ENCODE results near the gene NIPAL1. TPM values are rescaled to one million over a fixed set of nuclear protein-coding genes. Genes with fewer than 3 reads are reported as not detected.

NIPAL1 gene
- total RNA-seq, 2 donors from 2014 or later = 0.68 to 2.4 TPM

GRCh38 chr4:48038666-48039065 is 22.1 kb downstream of the NIPAL1 start:
- Histone ChIP-seq H3K4me1 (ENCODE audit: control insufficient read depth in 1 of 2, low read depth in 2 of 2) (no peaks in the 10 kb centered on the region), H3K9me3 (no peaks in the 10 kb centered on the region), H3K4me3 (no peak overlapping the region), H3K36me3 (no peaks in the 10 kb centered on the region), H3K27me3 (replicated peaks; ENCODE audit: insufficient read depth) (no peaks in the 10 kb centered on the region), H3K27ac (no peak overlapping the region)
- ATAC-seq (ENCODE audit: insufficient number of reproducible peaks, low FRiP score, low read depth) (no peak), DNase-seq (ENCODE audit: low spot score) (no peak)
- no peak for TF ChIP-seq CTCF (IDR thresholded peaks at IDR 0.05)

- H3K4me1 ChIP-seq (ENCODE audit: control insufficient read depth in 1 of 2, low read depth in 2 of 2) = no peaks in the 10 kb centered on the region
- H3K9me3 ChIP-seq = no peaks in the 10 kb centered on the region
- no peaks in the 10 kb centered on the region for H3K36me3 ChIP-seq
- ATAC-seq (ENCODE audit: insufficient number of reproducible peaks, low FRiP score, low read depth) (no peak), DNase-seq (ENCODE audit: low spot score) (no peak)
- TF ChIP-seq CTCF (IDR thresholded peaks at IDR 0.05) = no peak
- no peak overlapping the region for H3K27ac ChIP-seq
- no peaks in the 10 kb centered on the region for H3K27me3 ChIP-seq (replicated peaks; ENCODE audit: insufficient read depth)
- no peak overlapping the region for H3K4me3 ChIP-seq
These were observed 23.0 kb downstream of the NIPAL1 start for GRCh38 chr4:48039561-48039960.

- Histone ChIP-seq H3K36me3 (no peaks in the 10 kb centered on the region), H3K4me3 (no peak overlapping the region), H3K27ac (no peak overlapping the region), H3K9me3 (no peaks in the 10 kb centered on the region), H3K4me1 (ENCODE audit: control insufficient read depth in 1 of 2, low read depth in 2 of 2) (no peaks in the 10 kb centered on the region), H3K27me3 (replicated peaks; ENCODE audit: insufficient read depth) (no peaks in the 10 kb centered on the region)
- no peak for ATAC-seq (ENCODE audit: insufficient number of reproducible peaks, low FRiP score, low read depth)
- no peak for DNase-seq (ENCODE audit: low spot score)
- TF ChIP-seq CTCF (IDR thresholded peaks at IDR 0.05) = no peak
These were observed 25.1 kb downstream of the NIPAL1 start for GRCh38 chr4:48041535-48042137.

- ATAC-seq (ENCODE audit: insufficient number of reproducible peaks, low FRiP score, low read depth) = no peak
- Histone ChIP-seq H3K4me3 (no peak overlapping the region), H3K4me1 (ENCODE audit: control insufficient read depth in 1 of 2, low read depth in 2 of 2) (no peaks in the 10 kb centered on the region), H3K27me3 (replicated peaks; ENCODE audit: insufficient read depth) (no peaks in the 10 kb centered on the region), H3K36me3 (no peaks in the 10 kb centered on the region), H3K9me3 (no peaks in the 10 kb centered on the region), H3K27ac (no peak overlapping the region)
- TF ChIP-seq CTCF (IDR thresholded peaks at IDR 0.05) = no peak
- no peak for DNase-seq (ENCODE audit: low spot score)
These were observed 26.4 kb downstream of the NIPAL1 start for GRCh38 chr4:48042979-48043461.

- Histone ChIP-seq H3K9me3 (no peaks in the 10 kb centered on the region), H3K4me3 (no peak overlapping the region), H3K27ac (no peak overlapping the region), H3K36me3 (no peaks in the 10 kb centered on the region), H3K27me3 (replicated peaks; ENCODE audit: insufficient read depth) (no peaks in the 10 kb centered on the region), H3K4me1 (ENCODE audit: control insufficient read depth in 1 of 2, low read depth in 2 of 2) (no peaks in the 10 kb centered on the region)
- no peak for ATAC-seq (ENCODE audit: insufficient number of reproducible peaks, low FRiP score, low read depth)
- TF ChIP-seq CTCF (IDR thresholded peaks at IDR 0.05) = no peak
- no peak for DNase-seq (ENCODE audit: low spot score)
These were observed 26.9 kb downstream of the NIPAL1 start for GRCh38 chr4:48043504-48043903.
